ENCODE data around the gene MCF2.
"Not testable (repeated sequence)": the region's sequence is repeated elsewhere in the genome, so short reads cannot be mapped to it uniquely, and the experiment has no call there.

GRCh38 chrX:139685175-139685574 lies 22.8 kb downstream of the MCF2 start:
- not testable (repeated sequence) for TF ChIP-seq POLR2A (IDR thresholded peaks at IDR 0.05); CTCF (IDR thresholded peaks at IDR 0.05 in 8 of 11, conservative IDR thresholded peaks at IDR 0.05 in 3 of 11); POLR2AphosphoS5 (IDR thresholded peaks at IDR 0.05)
